Dermis lymphatic vessel endothelial cell (primary cell): ENCODE measurements around the gene CTDSP2. TPM values are rescaled to one million over a fixed set of nuclear protein-coding genes. Genes with fewer than 3 reads are reported as not detected.

Experiments used
- total RNA-seq: library from RNA; depleted of rRNA; stranded (reverse); fragments of >200 nt; gene quantifications from 2 replicates; pipeline ENCODE4 v1.2.1, GENCODE V29; 2014

CTDSP2 gene
- 74.0 and 76.9 TPM in 2 replicates for total RNA-seq

GRCh38 chr12:57846577-57847319 is at the start of gene CTDSP2:
CTDSP2 (minus strand) TSS chr12:57846729; CDS start chr12:57846435, 294 bp downstream.

DNA sequence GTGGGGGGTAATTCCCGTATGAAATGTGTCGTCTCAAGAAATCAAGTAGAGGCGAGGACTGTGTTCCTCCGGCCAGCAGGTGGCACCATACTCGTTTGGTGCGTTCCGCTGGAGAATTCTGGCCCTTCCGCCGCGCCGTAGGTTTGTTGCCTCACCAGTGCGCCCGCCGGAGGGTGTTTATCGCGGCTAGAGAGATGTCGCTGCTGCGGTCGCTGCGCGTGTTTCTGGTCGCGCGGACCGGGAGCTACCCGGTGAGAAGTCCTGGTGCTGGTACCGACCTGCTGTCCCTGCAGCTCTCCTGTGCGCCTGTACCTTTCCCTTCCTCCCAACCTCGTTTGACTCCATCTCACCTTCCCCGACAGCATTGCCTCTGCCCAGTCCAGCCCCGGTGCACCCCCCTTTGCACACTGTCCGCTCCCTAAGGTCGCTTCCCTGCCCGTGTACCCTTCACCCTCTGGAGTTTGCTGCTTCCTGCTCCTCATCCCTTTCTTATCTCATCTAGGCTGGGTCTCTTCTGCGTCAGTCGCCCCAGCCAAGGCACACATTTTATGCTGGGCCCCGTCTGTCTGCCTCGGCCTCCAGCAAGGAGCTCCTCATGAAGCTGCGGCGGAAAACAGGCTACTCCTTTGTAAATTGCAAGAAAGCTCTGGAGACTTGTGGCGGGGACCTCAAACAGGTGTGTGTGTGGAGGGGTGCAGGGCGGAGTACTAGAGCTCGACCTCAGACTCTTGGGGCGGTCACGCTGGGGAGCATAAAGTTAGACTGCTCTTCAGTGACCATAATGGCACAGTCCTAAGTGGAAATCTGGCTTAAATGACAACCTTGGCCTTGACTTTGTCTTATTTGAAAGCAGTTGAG is 63.7 kb downstream of the CTDSP2 start, which contains the start of gene TSFM:
TSFM (plus strand) TSS at position 180 of the 858 bp plus-strand sequence; CDS start at position 195, 15 bp downstream.

DNA sequence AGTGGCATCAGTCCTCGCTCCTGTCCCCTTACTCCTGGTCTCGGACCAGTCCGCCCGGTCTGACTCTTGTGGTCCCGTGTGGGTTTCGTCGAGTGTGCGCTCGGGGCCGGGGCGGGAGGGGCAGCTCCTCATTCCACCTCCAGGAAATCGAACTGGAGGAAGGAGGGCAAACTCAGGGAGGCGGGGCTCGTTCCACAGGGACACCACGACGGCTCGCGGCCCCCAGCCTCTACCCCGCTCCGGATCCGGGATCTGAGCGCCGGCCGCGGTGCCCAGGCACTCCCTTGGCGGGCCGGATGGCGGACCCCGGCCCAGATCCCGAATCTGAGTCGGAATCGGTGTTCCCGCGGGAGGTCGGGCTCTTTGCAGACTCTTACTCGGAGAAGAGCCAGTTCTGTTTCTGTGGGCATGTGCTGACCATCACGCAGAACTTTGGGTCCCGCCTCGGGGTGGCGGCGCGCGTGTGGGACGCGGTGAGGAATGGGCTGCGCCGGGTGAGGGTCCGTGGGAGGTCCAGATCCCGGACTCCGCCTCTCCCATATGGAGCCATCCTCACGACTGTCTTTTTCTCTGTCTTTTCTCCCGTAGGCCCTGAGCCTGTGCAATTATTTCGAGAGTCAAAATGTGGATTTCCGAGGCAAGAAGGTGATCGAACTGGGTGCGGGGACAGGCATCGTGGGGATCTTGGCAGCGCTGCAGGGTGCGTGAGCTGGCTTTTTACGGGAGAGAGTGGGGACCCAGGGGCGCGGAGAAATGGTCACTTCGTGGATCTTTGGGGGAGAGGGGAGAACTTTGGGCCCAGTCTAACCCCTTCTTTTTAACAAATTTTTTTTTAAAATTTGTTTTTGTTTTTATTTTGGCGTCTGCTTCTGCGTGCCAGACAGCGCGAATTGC is 73.9 kb downstream of the CTDSP2 start, which contains the start of gene EEF1AKMT3:
EEF1AKMT3 (plus strand) TSS at position 186 of the 894 bp plus-strand sequence; CDS start at position 297, 111 bp downstream.

GRCh38 chr12:57771873-57772428 is 74.6 kb downstream of the CTDSP2 start, which contains the start of gene METTL1:
METTL1 (minus strand) TSS chr12:57772105; CDS start chr12:57772083, 22 bp downstream.

Other genes with a start within 250 kb of the CTDSP2 start
- 1.5 and 2.5 TPM in 2 replicates for gene DTX3, start 241.9 kb downstream of the CTDSP2 start, total RNA-seq
- gene ARHGEF25, start 235.3 kb downstream of the CTDSP2 start, total RNA-seq, result 0.86 and 1.1 TPM in 2 replicates
- under 0.01 TPM in 1 of 2 replicates, not detected in the other for gene B4GALNT1, start 213.5 kb downstream of the CTDSP2 start, total RNA-seq
- gene OS9, start 152.6 kb downstream of the CTDSP2 start, total RNA-seq, result 266 and 284 TPM in 2 replicates
- 0.22 and 0.26 TPM in 2 replicates for gene AGAP2, start 108.0 kb downstream of the CTDSP2 start, total RNA-seq
- 62.3 and 67.3 TPM in 2 replicates for gene TSPAN31, start 101.7 kb downstream of the CTDSP2 start, total RNA-seq
- gene CDK4, start 94.4 kb downstream of the CTDSP2 start, total RNA-seq, result 101 and 131 TPM in 2 replicates
- gene MARCHF9, start 91.6 kb downstream of the CTDSP2 start, total RNA-seq, result 3.7 and 3.8 TPM in 2 replicates
- gene CYP27B1, start 79.7 kb downstream of the CTDSP2 start, total RNA-seq, result 0.11 and 0.26 TPM in 2 replicates
- 2.0 and 3.2 TPM in 2 replicates for gene METTL1, start 74.6 kb downstream of the CTDSP2 start, total RNA-seq
- gene EEF1AKMT3, start 74.1 kb downstream of the CTDSP2 start, total RNA-seq, result 4.1 and 6.9 TPM in 2 replicates
- gene TSFM, start 63.9 kb downstream of the CTDSP2 start, total RNA-seq, result 16.4 and 21.3 TPM in 2 replicates
- 0.76 and 1.5 TPM in 2 replicates for gene AVIL, start 28.0 kb downstream of the CTDSP2 start, total RNA-seq
- 6.7 and 12.2 TPM in 2 replicates for gene ATP23, start 94.8 kb upstream of the CTDSP2 start, total RNA-seq